ENCODE measurements around the gene UBA1. TPM values are rescaled to one million over a fixed set of nuclear protein-coding genes. Genes with fewer than 3 reads are reported as not detected.

Gene UBA1
- total RNA-seq, 1 donor = 214 TPM

DNA sequence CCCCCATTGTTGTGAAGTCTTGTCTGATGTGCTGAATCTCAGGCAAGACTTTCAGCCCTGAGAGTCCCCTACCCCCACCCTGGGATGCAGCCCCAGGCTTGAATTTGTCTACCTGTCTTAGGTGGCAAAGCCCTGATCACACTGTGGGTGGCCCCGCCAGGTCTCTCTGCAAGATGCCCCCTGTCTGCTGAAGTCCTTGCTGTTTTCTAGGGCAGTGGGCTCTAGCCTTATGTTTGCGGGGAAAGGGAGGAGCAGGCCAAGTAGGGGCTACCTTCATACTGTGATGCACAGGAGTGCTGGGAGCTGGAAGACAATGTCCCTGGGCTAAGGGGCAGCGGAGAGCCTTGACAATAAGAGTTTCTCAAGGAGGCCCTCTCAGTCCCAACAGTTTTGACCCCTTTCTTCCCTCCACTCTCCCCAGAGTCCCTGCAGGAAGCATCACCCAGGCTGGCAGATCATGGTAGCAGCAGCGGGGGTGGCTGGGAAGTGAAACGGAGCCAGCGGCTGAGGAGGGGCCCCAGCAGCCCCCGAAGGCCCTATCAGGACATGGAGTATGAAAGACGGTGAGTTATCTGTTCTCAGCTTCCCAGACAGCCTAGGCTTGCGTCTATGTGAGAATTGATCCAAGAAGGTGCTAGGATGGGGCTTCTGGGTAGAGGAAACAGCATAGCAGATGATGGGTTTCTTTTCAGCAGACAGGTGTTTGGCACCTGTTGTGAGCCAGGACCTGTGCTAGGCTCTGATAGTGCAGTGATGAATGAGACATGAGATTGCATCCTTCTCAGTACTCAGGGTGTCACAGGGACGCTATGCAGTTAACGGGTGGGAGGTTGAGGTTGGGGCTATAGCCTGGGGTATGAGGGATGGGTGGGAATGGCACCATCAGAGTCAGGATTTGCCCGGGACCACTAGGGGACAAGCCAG lies 46.4 kb upstream of the UBA1 start:
- H3K4me3 ChIP-seq (ENCODE audit: low read depth, low read length) = peak overlapping the region; percentile 79
- DNase-seq (ENCODE audit: low read depth) = no peak
- TF ChIP-seq, protein P1, sequence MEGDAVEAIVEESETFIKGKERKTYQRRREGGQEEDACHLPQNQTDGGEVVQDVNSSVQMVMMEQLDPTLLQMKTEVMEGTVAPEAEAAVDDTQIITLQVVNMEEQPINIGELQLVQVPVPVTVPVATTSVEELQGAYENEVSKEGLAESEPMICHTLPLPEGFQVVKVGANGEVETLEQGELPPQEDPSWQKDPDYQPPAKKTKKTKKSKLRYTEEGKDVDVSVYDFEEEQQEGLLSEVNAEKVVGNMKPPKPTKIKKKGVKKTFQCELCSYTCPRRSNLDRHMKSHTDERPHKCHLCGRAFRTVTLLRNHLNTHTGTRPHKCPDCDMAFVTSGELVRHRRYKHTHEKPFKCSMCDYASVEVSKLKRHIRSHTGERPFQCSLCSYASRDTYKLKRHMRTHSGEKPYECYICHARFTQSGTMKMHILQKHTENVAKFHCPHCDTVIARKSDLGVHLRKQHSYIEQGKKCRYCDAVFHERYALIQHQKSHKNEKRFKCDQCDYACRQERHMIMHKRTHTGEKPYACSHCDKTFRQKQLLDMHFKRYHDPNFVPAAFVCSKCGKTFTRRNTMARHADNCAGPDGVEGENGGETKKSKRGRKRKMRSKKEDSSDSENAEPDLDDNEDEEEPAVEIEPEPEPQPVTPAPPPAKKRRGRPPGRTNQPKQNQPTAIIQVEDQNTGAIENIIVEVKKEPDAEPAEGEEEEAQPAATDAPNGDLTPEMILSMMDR (IDR thresholded peaks at IDR 0.05; ENCODE audit: insufficient read depth, low read length) = no peak

DNA sequence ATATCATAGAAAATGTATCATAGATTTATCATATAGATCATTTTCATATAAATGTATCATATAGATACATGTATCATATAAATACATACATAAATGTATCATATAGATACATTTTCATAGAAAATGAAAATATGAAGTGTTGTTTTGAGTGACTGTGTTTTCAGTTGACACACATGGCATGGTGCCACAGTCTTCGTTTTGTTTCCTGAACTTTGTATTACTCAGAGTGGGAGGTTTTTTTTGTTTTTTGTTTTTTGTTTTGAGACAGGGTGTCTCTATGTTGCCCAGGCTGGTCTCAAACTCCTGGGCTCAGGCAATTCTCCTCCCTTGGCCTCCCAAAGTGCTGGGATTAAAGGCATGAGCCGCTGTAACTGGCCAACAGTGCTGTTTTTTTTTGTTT lies 44.7 kb upstream of the UBA1 start:
- H3K4me3 ChIP-seq (ENCODE audit: low read depth, low read length) = no peak overlapping the region
- no peak for DNase-seq (ENCODE audit: low read depth)
- TF ChIP-seq, protein P1 (IDR thresholded peaks at IDR 0.05; ENCODE audit: insufficient read depth, low read length) = no peak

DNA sequence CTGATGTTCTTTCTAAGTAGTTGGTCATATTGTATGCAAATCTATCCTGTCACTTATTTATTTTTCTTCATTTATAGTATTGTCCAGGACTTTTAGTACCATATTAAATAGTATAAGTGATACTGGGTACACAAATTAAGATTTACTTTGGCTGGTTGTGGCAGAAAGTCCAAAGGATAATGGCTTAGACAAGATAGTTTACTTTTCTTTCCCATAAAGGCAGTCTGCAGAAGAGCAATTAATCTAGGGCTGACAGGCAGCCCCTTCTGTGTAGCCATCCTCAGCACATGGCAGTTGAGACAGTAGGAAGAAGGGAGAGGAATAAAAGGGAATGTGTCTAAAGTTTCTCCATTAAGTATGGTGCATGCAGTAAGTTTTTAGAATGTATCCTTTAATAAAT lies 42.2 kb upstream of the UBA1 start:
- TF ChIP-seq, protein P1 (IDR thresholded peaks at IDR 0.05; ENCODE audit: insufficient read depth, low read length) = no peak
- no peak for DNase-seq (ENCODE audit: low read depth)
- H3K4me3 ChIP-seq (ENCODE audit: low read depth, low read length) = no peak overlapping the region

DNA sequence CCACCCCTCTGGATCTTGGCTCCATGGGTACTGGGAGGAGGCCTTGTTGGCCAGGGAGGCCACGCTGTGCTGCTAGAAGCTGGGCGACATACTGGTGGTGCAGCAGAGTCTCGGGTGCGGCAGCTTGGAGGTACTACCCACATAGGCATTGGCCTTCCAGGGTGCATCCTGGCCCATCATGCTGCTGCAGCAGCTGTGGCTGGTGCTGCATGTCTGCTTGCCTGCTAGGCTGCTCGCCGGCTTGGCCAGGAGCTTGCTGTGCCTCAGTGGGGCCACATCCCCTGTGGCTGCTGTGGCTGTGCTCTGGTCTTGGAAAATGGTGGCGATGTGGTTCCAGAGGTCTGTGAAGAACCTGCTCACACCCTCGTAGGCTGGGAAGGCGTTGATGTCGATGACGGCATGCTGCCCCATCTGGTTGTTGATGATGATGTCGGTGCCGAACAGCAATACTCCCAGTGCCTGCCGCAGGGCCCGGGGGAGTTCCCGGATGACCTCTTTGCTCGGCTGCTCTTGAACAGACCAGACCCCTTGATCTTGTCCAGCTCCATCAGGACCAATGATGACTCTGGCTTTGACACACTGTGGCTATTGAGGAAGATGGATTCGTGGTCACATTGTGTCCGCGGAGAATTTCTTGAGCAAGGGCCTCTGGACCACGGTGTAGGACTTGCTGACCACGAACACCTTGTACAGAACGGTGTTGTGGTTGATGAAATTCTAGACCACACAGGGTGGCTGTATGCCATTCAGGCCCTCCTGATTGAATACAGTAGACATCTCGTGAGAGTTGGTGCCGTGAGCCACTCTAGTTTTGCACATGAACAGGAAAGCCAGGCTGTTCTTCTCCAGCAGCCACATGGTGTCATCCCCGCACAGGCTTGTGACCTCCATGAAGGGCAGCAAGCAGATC lies 36.8 kb upstream of the UBA1 start:
- DNase-seq (ENCODE audit: low read depth) = no peak
- TF ChIP-seq, protein P1 (IDR thresholded peaks at IDR 0.05; ENCODE audit: insufficient read depth, low read length) = no peak
- H3K4me3 ChIP-seq (ENCODE audit: low read depth, low read length) = no peak overlapping the region

DNA sequence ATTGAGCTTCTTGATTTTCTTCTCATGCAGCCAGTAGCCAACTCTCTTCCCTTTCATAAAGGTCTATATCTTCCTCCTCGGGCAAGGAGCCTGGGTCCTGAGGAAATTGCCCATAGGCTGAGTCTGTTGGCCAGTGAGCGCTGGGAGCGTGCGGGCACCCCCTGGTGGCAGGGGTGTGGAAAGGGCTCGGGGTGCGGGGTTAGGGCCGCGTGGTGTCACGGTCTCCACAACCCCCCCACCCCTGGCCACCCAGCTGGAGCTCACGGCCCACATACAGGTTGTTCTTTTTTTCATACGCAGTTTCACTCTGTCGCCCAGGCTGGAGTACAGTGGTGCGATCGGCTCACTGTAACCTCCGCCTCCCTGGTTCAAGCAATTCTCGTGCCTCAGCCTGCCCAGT lies 35.5 kb upstream of the UBA1 start:
- no peak for DNase-seq (ENCODE audit: low read depth)
- no peak overlapping the region for H3K4me3 ChIP-seq (ENCODE audit: low read depth, low read length)
- TF ChIP-seq, protein P1 (IDR thresholded peaks at IDR 0.05; ENCODE audit: insufficient read depth, low read length) = no peak

DNA sequence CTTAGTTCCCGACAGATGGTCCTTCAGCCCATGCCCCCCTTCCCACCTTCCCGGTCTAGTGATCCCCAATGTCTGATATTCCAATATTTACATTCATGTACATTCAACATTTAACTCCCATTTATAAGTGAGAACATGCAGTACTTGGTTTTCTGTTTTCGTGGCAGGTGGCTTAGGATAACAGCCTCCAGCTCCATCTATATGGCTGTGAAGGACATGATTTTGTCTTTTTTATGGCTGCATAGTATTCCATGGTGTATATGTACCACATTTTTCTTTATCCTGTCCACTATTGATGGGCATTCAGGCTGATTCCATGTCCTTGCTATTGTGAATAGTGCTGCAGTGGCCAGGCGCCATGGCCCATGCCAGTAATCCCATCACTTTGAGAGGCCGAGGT lies 34.8 kb upstream of the UBA1 start:
- no peak overlapping the region for H3K4me3 ChIP-seq (ENCODE audit: low read depth, low read length)
- no peak for DNase-seq (ENCODE audit: low read depth)
- TF ChIP-seq, protein P1 (IDR thresholded peaks at IDR 0.05; ENCODE audit: insufficient read depth, low read length) = no peak
